A549 (cell line): ENCODE measurements around the gene CCS.
"Not testable (repeated sequence)": the region's sequence is repeated elsewhere in the genome, so short reads cannot be mapped to it uniquely, and the experiment has no call there.

Experiments used
- CEBPB ChIP-seq, 2 experiments: fragments of >200 bp in 1 of 2; sonication (Bioruptor Twin) in 1 of 2; formaldehyde crosslinking in 1 of 2; IDR thresholded peaks; 2 replicates each; pipeline ENCODE4 v1.6.1; 2012 to 2016
- CHD4 ChIP-seq: fragments of 200-600 bp; sonication (generic); IDR thresholded peaks from 2 replicates; pipeline ENCODE4 v1.6.1; 2016; ENCODE audit warnings: antibody characterized with exemption, mild to moderate bottlenecking, borderline replicate concordance
- CTCF ChIP-seq: fragments of >200 bp; sonication (Bioruptor Twin); formaldehyde crosslinking; IDR thresholded peaks from 3 replicates; pipeline ENCODE4 v1.5.1; 2016
- EHMT2 ChIP-seq: fragments of 200-600 bp; sonication (generic); IDR thresholded peaks from 2 replicates; pipeline ENCODE4 v1.6.1; 2016; ENCODE audit warnings: antibody characterized with exemption, low read depth, mild to moderate bottlenecking, moderate library complexity
- ELK1 ChIP-seq: fragments of 150-350 bp; IDR thresholded peaks from 2 replicates; pipeline ENCODE4 v1.6.1; 2014; ENCODE audit warnings: low read depth, mild to moderate bottlenecking, low read length
- ESRRA ChIP-seq: fragments of 150-350 bp; IDR thresholded peaks from 2 replicates; pipeline ENCODE4 v1.6.1; 2014; ENCODE audit warnings: mild to moderate bottlenecking, low read length, borderline replicate concordance
- FOSL2 ChIP-seq, 2 experiments: fragments of 450-650 bp in 1 of 2; fragments of >200 bp in 1 of 2; sonication (Bioruptor Twin) in 1 of 2; formaldehyde crosslinking; IDR thresholded peaks; 2 replicates each; pipeline versions ENCODE4 v1.5.0 to v1.6.1; 2016 to 2020; ENCODE audit warnings: mild to moderate bottlenecking in 1 of 2, moderate library complexity in 1 of 2
- HDAC2 ChIP-seq: fragments of 200-600 bp; sonication (generic); IDR thresholded peaks from 2 replicates; pipeline ENCODE4 v1.6.1; 2016
- MAX ChIP-seq: IDR thresholded peaks from 2 replicates; pipeline ENCODE4 v1.6.1; 2012
- POLR2A ChIP-seq: IDR thresholded peaks from 2 replicates; pipeline ENCODE4 v1.6.1; 2012; ENCODE audit warnings: mild to moderate bottlenecking, low read length
- POLR2AphosphoS2 ChIP-seq: conservative IDR thresholded peaks from 2 replicates; pipeline ENCODE4 v1.6.1; 2012; ENCODE audit warnings: low read length, improper control_type of control experiment, inconsistent platforms
- REST ChIP-seq: fragments of 200-600 bp; sonication (generic); IDR thresholded peaks from 2 replicates; pipeline ENCODE4 v1.6.1; 2016; ENCODE audit warnings: antibody characterized with exemption, mild to moderate bottlenecking, moderate library complexity
- TP53 ChIP-seq: fragments of 250-450 bp; sonication (Bioruptor Pico); IDR thresholded peaks from 2 replicates; pipeline ENCODE4 v1.5.0; 2021; ENCODE audit warnings: mild to moderate bottlenecking, moderate library complexity

- not testable (repeated sequence) for TF ChIP-seq CTCF; HDAC2; POLR2AphosphoS2; CEBPB (IDR thresholded peaks at IDR 0.05); FOSL2 (IDR thresholded peaks at IDR 0.05); FOSL2 (CRISPR knock-in tag; IDR thresholded peaks at IDR 0.05); TP53; POLR2A; MAX; CHD4; REST; EHMT2; ESRRA; ELK1
These were observed 46.9 kb downstream of the CCS start for GRCh38 chr11:66639814-66640340.
